ENCODE results near the gene PALS1. TPM values are rescaled to one million over a fixed set of nuclear protein-coding genes. Genes with fewer than 3 reads are reported as not detected.

PALS1 gene
- total RNA-seq, 2 donors from 2014 or later = 26.0 to 29.6 TPM

GRCh38 chr14:67268426-67269150 is 27.4 kb downstream of the PALS1 start:
- Histone ChIP-seq H3K27me3 (ENCODE audit: control insufficient read depth, insufficient read depth, low read length, poor library complexity, severe bottlenecking) (no peaks in the 10 kb centered on the region), H3K9ac (ENCODE audit: extremely low read depth, low read length, poor library complexity, severe bottlenecking) (peak overlapping the region; percentile 64), H3K4me3 (ENCODE audit: low read length) (peak overlapping the region; percentile 65), H3K9me3 (ENCODE audit: control insufficient read depth, low read length) (no peaks in the 10 kb centered on the region), H3K4me1 (ENCODE audit: control insufficient read depth, insufficient read depth, low read length) (peaks cover 10% of the 10 kb centered on the region), H3K27ac (ENCODE audit: low read depth, low read length) (peak overlapping the region; percentile 95), H3K36me3 (ENCODE audit: control insufficient read depth, insufficient read depth, low read length) (peaks cover 9% of the 10 kb centered on the region)
- Mint-ChIP-seq H3K27ac (peak overlapping the region; percentile 87), H3K4me3 (peak overlapping the region; percentile 15), H3K27me3 (ENCODE audit: insufficient read depth) (no peaks in the 10 kb centered on the region), H3K9me3 (peaks cover 5% of the 10 kb centered on the region), H3K36me3 (ENCODE audit: low read depth) (peaks cover 24% of the 10 kb centered on the region), H3K4me1 (peaks cover 34% of the 10 kb centered on the region)
- no peak for TF ChIP-seq CTCF (conservative IDR thresholded peaks at IDR 0.05)
- 6 to 21% methylated on average over 9 to 10 of the region's 11 CpGs for WGBS, 2 experiments (ENCODE audit: insufficient coverage in 1 of 2, insufficient read length in 1 of 2)
- DNase-seq = peak; percentile 86

- peaks cover 34% of the 10 kb centered on the region for H3K4me1 Mint-ChIP-seq
- peaks cover 9% of the 10 kb centered on the region for H3K9me3 Mint-ChIP-seq
- no peaks in the 10 kb centered on the region for H3K27me3 Mint-ChIP-seq (ENCODE audit: insufficient read depth)
- peaks cover 9% of the 10 kb centered on the region for H3K36me3 ChIP-seq (ENCODE audit: control insufficient read depth, insufficient read depth, low read length)
- H3K27me3 ChIP-seq (ENCODE audit: control insufficient read depth, insufficient read depth, low read length, poor library complexity, severe bottlenecking) = no peaks in the 10 kb centered on the region
- WGBS, 2 experiments (ENCODE audit: insufficient coverage in 1 of 2, insufficient read length in 1 of 2) = 57 to 86% methylated on average over 1 to 3 of the region's 4 CpGs
- TF ChIP-seq CTCF (conservative IDR thresholded peaks at IDR 0.05) = no peak
- H3K27ac Mint-ChIP-seq = peak overlapping the region; percentile 87
- H3K9ac ChIP-seq (ENCODE audit: extremely low read depth, low read length, poor library complexity, severe bottlenecking) = peak overlapping the region; percentile 64
- no peak for DNase-seq
- H3K36me3 Mint-ChIP-seq (ENCODE audit: low read depth) = peaks cover 31% of the 10 kb centered on the region
- H3K4me1 ChIP-seq (ENCODE audit: control insufficient read depth, insufficient read depth, low read length) = peaks cover 10% of the 10 kb centered on the region
- H3K4me3 Mint-ChIP-seq = no peak overlapping the region
- H3K27ac ChIP-seq (ENCODE audit: low read depth, low read length) = peak overlapping the region; percentile 95
- peak overlapping the region; percentile 25 for H3K4me3 ChIP-seq (ENCODE audit: low read length)
- no peaks in the 10 kb centered on the region for H3K9me3 ChIP-seq (ENCODE audit: control insufficient read depth, low read length)
These were observed 28.2 kb downstream of the PALS1 start for GRCh38 chr14:67269298-67270060.

GRCh38 chr14:67270145-67270753 is 29.0 kb downstream of the PALS1 start:
- Mint-ChIP-seq H3K27ac (peak overlapping the region; percentile 3), H3K9me3 (peaks cover 9% of the 10 kb centered on the region), H3K4me3 (no peak overlapping the region), H3K36me3 (ENCODE audit: low read depth) (peaks cover 31% of the 10 kb centered on the region), H3K4me1 (peaks cover 34% of the 10 kb centered on the region), H3K27me3 (ENCODE audit: insufficient read depth) (no peaks in the 10 kb centered on the region)
- DNase-seq = no peak
- Histone ChIP-seq H3K27me3 (ENCODE audit: control insufficient read depth, insufficient read depth, low read length, poor library complexity, severe bottlenecking) (no peaks in the 10 kb centered on the region), H3K27ac (ENCODE audit: low read depth, low read length) (peak overlapping the region; percentile 95), H3K36me3 (ENCODE audit: control insufficient read depth, insufficient read depth, low read length) (peaks cover 9% of the 10 kb centered on the region), H3K4me3 (ENCODE audit: low read length) (peak overlapping the region; percentile 25), H3K4me1 (ENCODE audit: control insufficient read depth, insufficient read depth, low read length) (peaks cover 10% of the 10 kb centered on the region), H3K9me3 (ENCODE audit: control insufficient read depth, low read length) (no peaks in the 10 kb centered on the region), H3K9ac (ENCODE audit: extremely low read depth, low read length, poor library complexity, severe bottlenecking) (peak overlapping the region; percentile 64)
- WGBS, 2 experiments (ENCODE audit: insufficient coverage in 1 of 2, insufficient read length in 1 of 2) = 81% methylated on average over 3 of the region's 3 CpGs; no CpG with 5 or more reads in 1 of the 2 experiments
- TF ChIP-seq CTCF (conservative IDR thresholded peaks at IDR 0.05) = no peak
